HG03378 (cell line): Measurements from ENCODE around the gene DMRT3.

ENCODE experiments used
- ATAC-seq: cut with Tn5 transposase; IDR thresholded peaks from one replicate; pipeline ENCODE4 v1.9.1; 2021; ENCODE audit warnings: mild to moderate bottlenecking, moderate library complexity; ENCODE audit not compliant: unreplicated experiment

DMRT3 gene

GRCh38 chr9:970151-970996 lies 6.1 kb upstream of the DMRT3 start:
- no peak for ATAC-seq

- no peak for ATAC-seq
Observed at GRCh38 chr9:971901-972500, 4.5 kb upstream of the DMRT3 start.

GRCh38 chr9:972501-973294 lies 3.8 kb upstream of the DMRT3 start:
- no peak for ATAC-seq

GRCh38 chr9:973295-973834 lies 3.1 kb upstream of the DMRT3 start:
- no peak for ATAC-seq

- ATAC-seq, result no peak
Observed at GRCh38 chr9:974031-974995, 2.1 kb upstream of the DMRT3 start.

GRCh38 chr9:974996-975739 lies 1.3 kb upstream of the DMRT3 start:
- ATAC-seq, result no peak

- no peak for ATAC-seq
Observed at GRCh38 chr9:975740-976257, 656 bp upstream of the DMRT3 start.

GRCh38 chr9:976943-977837 lies 735 bp downstream of the DMRT3 start:
- ATAC-seq, result no peak

GRCh38 chr9:977838-978830 lies 1.7 kb downstream of the DMRT3 start:
- no peak for ATAC-seq

GRCh38 chr9:979983-980382 lies 3.5 kb downstream of the DMRT3 start:
- no peak for ATAC-seq

GRCh38 chr9:980640-981039 lies 4.2 kb downstream of the DMRT3 start:
- ATAC-seq, result no peak

GRCh38 chr9:981491-981898 lies 5.0 kb downstream of the DMRT3 start:
- ATAC-seq, result no peak

- no peak for ATAC-seq
Observed at GRCh38 chr9:982394-983230, 6.2 kb downstream of the DMRT3 start.

- peak; percentile 68 for ATAC-seq
Observed at GRCh38 chr9:994005-994404, 17.6 kb downstream of the DMRT3 start.

- no peak for ATAC-seq
Observed at GRCh38 chr9:995192-995591, 18.7 kb downstream of the DMRT3 start.

GRCh38 chr9:995781-996180 lies 19.3 kb downstream of the DMRT3 start:
- no peak for ATAC-seq
